Loucy (cell line): Measurements from ENCODE around the gene SUSD6.
A peak's percentile ranks its signal among the peaks of the same experiment; 100 is the strongest.
"Not testable (repeated sequence)": the region's sequence is repeated elsewhere in the genome, so short reads cannot be mapped to it uniquely, and the experiment has no call there.

Experiments used
- H2AFZ ChIP-seq: fragments of 200-600 bp; sonication (generic); 2 replicates; pipeline ENCODE4 v1.6.0; 2016; ENCODE audit warnings: antibody characterized with exemption, mild to moderate bottlenecking, low read length, moderate library complexity
- H3F3A ChIP-seq: fragments of 200-600 bp; 2 replicates; pipeline ENCODE4 v1.6.0; 2016; ENCODE audit warnings: antibody characterized with exemption, low read depth, mild to moderate bottlenecking
- H3K27me3 ChIP-seq: fragments of 200-600 bp; sonication (generic); 2 replicates; pipeline ENCODE4 v1.6.1; 2014; ENCODE audit warnings: low read length, mild to moderate bottlenecking; ENCODE audit not compliant: insufficient read depth, poor library complexity, severe bottlenecking
- H3K36me3 ChIP-seq: fragments of 200-600 bp; sonication (generic); 2 replicates; pipeline ENCODE4 v1.6.1; 2016; ENCODE audit warnings: low read length; ENCODE audit not compliant: insufficient read depth
- H3K4me1 ChIP-seq: fragments of 200-600 bp; sonication (generic); 2 replicates; pipeline ENCODE4 v1.5.1; 2014; ENCODE audit warnings: low read length, mild to moderate bottlenecking; ENCODE audit not compliant: insufficient read depth, poor library complexity, severe bottlenecking
- H3K4me2 ChIP-seq: fragments of 200-600 bp; sonication (generic); 2 replicates; pipeline ENCODE4 v1.6.0; 2014; ENCODE audit warnings: antibody characterized with exemption, low read length, low read depth, mild to moderate bottlenecking; ENCODE audit not compliant: poor library complexity, severe bottlenecking
- H3K4me3 ChIP-seq: fragments of 200-600 bp; sonication (generic); 2 replicates; pipeline ENCODE4 v1.5.1; 2014; ENCODE audit warnings: low read length, mild to moderate bottlenecking, mixed read lengths; ENCODE audit not compliant: poor library complexity, severe bottlenecking
- H3K79me2 ChIP-seq: fragments of 200-600 bp; sonication (generic); 2 replicates; pipeline ENCODE4 v1.6.1; 2014; ENCODE audit warnings: low read length; ENCODE audit not compliant: insufficient read depth
- H3K9ac ChIP-seq: fragments of 200-600 bp; sonication (generic); 2 replicates; pipeline ENCODE4 v1.6.0; 2014; ENCODE audit warnings: mild to moderate bottlenecking, low read depth, low read length, moderate library complexity; ENCODE audit not compliant: poor library complexity, severe bottlenecking
- H3K9me2 ChIP-seq: fragments of 200-600 bp; sonication (generic); replicated peaks from 2 replicates; pipeline ENCODE4 v1.6.1; 2016; ENCODE audit warnings: low read depth, low read length, mixed read lengths
- H3K9me3 ChIP-seq: fragments of 200-600 bp; sonication (generic); 2 replicates; pipeline ENCODE4 v1.6.1; 2014; ENCODE audit warnings: mild to moderate bottlenecking, antibody characterized with exemption, low read length, low read depth; ENCODE audit not compliant: insufficient read depth
- H4K20me1 ChIP-seq: fragments of 200-600 bp; sonication (generic); 2 replicates; pipeline ENCODE4 v1.6.0; 2014; ENCODE audit warnings: antibody characterized with exemption, low read length, mild to moderate bottlenecking; ENCODE audit not compliant: insufficient read depth, poor library complexity, severe bottlenecking
- CTCF ChIP-seq: fragments of 200-600 bp; sonication (generic); conservative IDR thresholded peaks from 2 replicates; pipeline ENCODE4 v1.5.1; 2014; ENCODE audit warnings: mild to moderate bottlenecking, antibody characterized with exemption, low read length
- EZH2phosphoT487 ChIP-seq: fragments of 200-600 bp; IDR thresholded peaks from 2 replicates; pipeline ENCODE4 v1.6.1; 2018; ENCODE audit warnings: antibody characterized with exemption, mild to moderate bottlenecking, moderate library complexity, borderline replicate concordance

SUSD6 gene

GRCh38 chr14:69715725-69716477 is 104.5 kb downstream of the SUSD6 start:
- H3K9me3 ChIP-seq = no peaks in the 10 kb centered on the region
- no peak overlapping the region for H2AFZ ChIP-seq
- H4K20me1 ChIP-seq = no peaks in the 10 kb centered on the region
- H3K36me3 ChIP-seq = peaks cover 31% of the 10 kb centered on the region; the same call in 1 of the 2 replicates
- no peaks in the 10 kb centered on the region for H3K79me2 ChIP-seq
- peaks cover 36% of the 10 kb centered on the region for H3K4me1 ChIP-seq
- no peaks in the 10 kb centered on the region for H3F3A ChIP-seq
- TF ChIP-seq CTCF = no peak
- no peak for TF ChIP-seq EZH2phosphoT487
- H3K4me2 ChIP-seq = peak overlapping the region; percentile 18
- no peak overlapping the region for H3K4me3 ChIP-seq
- no peaks in the 10 kb centered on the region for H3K27me3 ChIP-seq
- H3K9ac ChIP-seq = no peak overlapping the region
- no peaks in the 10 kb centered on the region for H3K9me2 ChIP-seq

- Histone ChIP-seq H3K79me2 (no peaks in the 10 kb centered on the region), H3K9ac (no peak overlapping the region), H3K4me1 (peaks cover 35% of the 10 kb centered on the region), H3K9me2 (no peaks in the 10 kb centered on the region), H3K9me3 (no peaks in the 10 kb centered on the region), H2AFZ (no peak overlapping the region), H3K4me2 (peak overlapping the region; percentile 18), H3F3A (no peaks in the 10 kb centered on the region), H4K20me1 (no peaks in the 10 kb centered on the region), H3K27me3 (no peaks in the 10 kb centered on the region), H3K4me3 (no peak overlapping the region), H3K36me3 (peaks cover 24% of the 10 kb centered on the region; the same call in 1 of the 2 replicates)
- TF ChIP-seq EZH2phosphoT487 (no peak), CTCF (no peak)
Observed at GRCh38 chr14:69716478-69717187, 105.2 kb downstream of the SUSD6 start.

- H3K9ac ChIP-seq, H3K79me2 ChIP-seq, H3F3A ChIP-seq, H3K4me2 ChIP-seq, H3K4me3 ChIP-seq, H3K9me3 ChIP-seq, H3K9me2 ChIP-seq, H3K27me3 ChIP-seq, H4K20me1 ChIP-seq, H2AFZ ChIP-seq: not testable (repeated sequence)
- Histone ChIP-seq H3K36me3 (peaks cover 11% of the 10 kb centered on the region; the same call in 1 of the 2 replicates), H3K4me1 (peaks cover 16% of the 10 kb centered on the region)
Observed at GRCh38 chr14:69718614-69719013, 107.2 kb downstream of the SUSD6 start.
